ENCODE measurements around the gene RBP3. TPM values are rescaled to one million over a fixed set of nuclear protein-coding genes. Genes with fewer than 3 reads are reported as not detected.

Gene RBP3
- total RNA-seq, 1 experiment from 2014 or later, result not detected

GRCh38 chr10:47357131-47357582 lies 9.0 kb downstream of the RBP3 start:
- H3K9me2 ChIP-seq (ENCODE audit: insufficient read depth), result no peaks in the 10 kb centered on the region
- TF ChIP-seq CTCF (conservative IDR thresholded peaks at IDR 0.05) (no peak), EZH2 (IDR thresholded peaks at IDR 0.05; ENCODE audit: low read depth) (no peak)
- H3F3A ChIP-seq (ENCODE audit: insufficient read depth, low read depth), result peaks cover 14% of the 10 kb centered on the region
- H3K27ac ChIP-seq, result no peak overlapping the region
- no peaks in the 10 kb centered on the region for H3K36me3 ChIP-seq (ENCODE audit: low read depth)
- H3K4me3 ChIP-seq, result no peak overlapping the region
- BruUV-seq (replicated peaks), result no TSS peak
- CTCF ChIA-PET, result no interaction called here
- intact Hi-C loops (cut with micrococcal nuclease; ENCODE audit: unreplicated experiment), result no loop called here
- H3K4me2 ChIP-seq, result no peak overlapping the region
- POLR2A ChIA-PET (ENCODE audit: unreplicated experiment), result no interaction called here
- H3K4me1 ChIP-seq (replicated peaks; ENCODE audit: insufficient read depth), result peaks cover 14% of the 10 kb centered on the region
- DNase-seq, result no peak
- no peaks in the 10 kb centered on the region for H4K20me1 ChIP-seq (ENCODE audit: insufficient read depth)
- no peaks in the 10 kb centered on the region for H3K79me2 ChIP-seq (ENCODE audit: low read depth)
- no peaks in the 10 kb centered on the region for H3K27me3 ChIP-seq (ENCODE audit: insufficient read depth, low read depth)
- H2AFZ ChIP-seq, result no peak overlapping the region
- H3K9me3 ChIP-seq (ENCODE audit: insufficient read depth, low read depth), result no peaks in the 10 kb centered on the region

GRCh38 chr10:47357911-47358310 lies 9.7 kb downstream of the RBP3 start:
- H3K27me3 ChIP-seq (ENCODE audit: insufficient read depth, low read depth), result no peaks in the 10 kb centered on the region
- no TSS peak for BruUV-seq (replicated peaks)
- intact Hi-C loops (cut with micrococcal nuclease; ENCODE audit: unreplicated experiment), result no loop called here
- TF ChIP-seq EZH2 (IDR thresholded peaks at IDR 0.05; ENCODE audit: low read depth) (no peak), CTCF (conservative IDR thresholded peaks at IDR 0.05) (no peak)
- H2AFZ ChIP-seq, result no peak overlapping the region
- H4K20me1 ChIP-seq (ENCODE audit: insufficient read depth), result no peaks in the 10 kb centered on the region
- no peak overlapping the region for H3K4me2 ChIP-seq
- H3K36me3 ChIP-seq (ENCODE audit: low read depth), result no peaks in the 10 kb centered on the region
- ChIA-PET CTCF (no interaction called here), POLR2A (ENCODE audit: unreplicated experiment) (no interaction called here)
- H3K79me2 ChIP-seq (ENCODE audit: low read depth), result no peaks in the 10 kb centered on the region
- no peaks in the 10 kb centered on the region for H3K9me2 ChIP-seq (ENCODE audit: insufficient read depth)
- peaks cover 15% of the 10 kb centered on the region for H3F3A ChIP-seq (ENCODE audit: insufficient read depth, low read depth)
- no peak overlapping the region for H3K27ac ChIP-seq
- no peak for DNase-seq
- no peaks in the 10 kb centered on the region for H3K9me3 ChIP-seq (ENCODE audit: insufficient read depth, low read depth)
- H3K4me1 ChIP-seq (replicated peaks; ENCODE audit: insufficient read depth), result peaks cover 22% of the 10 kb centered on the region
- no peak overlapping the region for H3K4me3 ChIP-seq

- DNase-seq, result no peak
- peaks cover 15% of the 10 kb centered on the region for H3F3A ChIP-seq (ENCODE audit: insufficient read depth, low read depth)
- H3K9me2 ChIP-seq (ENCODE audit: insufficient read depth), result no peaks in the 10 kb centered on the region
- no peaks in the 10 kb centered on the region for H3K9me3 ChIP-seq (ENCODE audit: insufficient read depth, low read depth)
- no peaks in the 10 kb centered on the region for H3K79me2 ChIP-seq (ENCODE audit: low read depth)
- no TSS peak for BruUV-seq (replicated peaks)
- peaks cover 26% of the 10 kb centered on the region for H3K4me1 ChIP-seq (replicated peaks; ENCODE audit: insufficient read depth)
- H3K4me3 ChIP-seq, result no peak overlapping the region
- H3K4me2 ChIP-seq, result no peak overlapping the region
- no peak for TF ChIP-seq CTCF (conservative IDR thresholded peaks at IDR 0.05)
- no peak for TF ChIP-seq EZH2 (IDR thresholded peaks at IDR 0.05; ENCODE audit: low read depth)
- intact Hi-C loops (cut with micrococcal nuclease; ENCODE audit: unreplicated experiment), result no loop called here
- ChIA-PET POLR2A (ENCODE audit: unreplicated experiment) (no interaction called here), CTCF (no interaction called here)
- no peaks in the 10 kb centered on the region for H4K20me1 ChIP-seq (ENCODE audit: insufficient read depth)
- H3K27ac ChIP-seq, result no peak overlapping the region
- no peaks in the 10 kb centered on the region for H3K36me3 ChIP-seq (ENCODE audit: low read depth)
- no peak overlapping the region for H2AFZ ChIP-seq
- H3K27me3 ChIP-seq (ENCODE audit: insufficient read depth, low read depth), result no peaks in the 10 kb centered on the region
These were observed 10.3 kb downstream of the RBP3 start for GRCh38 chr10:47358457-47358856.
